Body of pancreas (tissue), 4 donors: ENCODE data around the gene GNB1L. TPM values are rescaled to one million over a fixed set of nuclear protein-coding genes. Genes with fewer than 3 reads are reported as not detected.
"Not testable (repeated sequence)": the region's sequence is repeated elsewhere in the genome, so short reads cannot be mapped to it uniquely, and the experiment has no call there.

Experiments used
- ATAC-seq: fragments of 150-250 bp; one replicate; pipeline ENCODE4 v1.9.1; 2016
- DNase-seq, 4 donors: peaks; one replicate each; pipeline ENCODE4 v3.0.0-alpha.2; 2019
- H3K27ac ChIP-seq, 4 donors: fragments of 200-600 bp; sonication (generic); 1 replicate in 3 of 4; 2 replicates in 1 of 4; pipeline versions ENCODE4 v1.5.1 to v1.6.1; 2016 to 2019; ENCODE audit warnings: mild to moderate bottlenecking in 1 of 4, mixed read lengths in 1 of 4, moderate library complexity in 1 of 4
- H3K27me3 ChIP-seq, 2 donors: fragments of 200-600 bp; sonication (generic); one replicate each; pipeline ENCODE4 v1.6.0; 2016; ENCODE audit warnings: mild to moderate bottlenecking in 1 of 2
- H3K36me3 ChIP-seq, 2 donors: fragments of 200-600 bp; sonication (generic); replicated peaks in 1 of 2; 2 replicates each; pipeline ENCODE4 v1.5.1; 2016; ENCODE audit warnings: low read depth in 2 of 2; ENCODE audit not compliant: insufficient read depth in 1 of 2
- H3K4me1 ChIP-seq: fragments of 200-600 bp; sonication (generic); one replicate; pipeline ENCODE4 v1.6.0; 2016
- H3K4me3 ChIP-seq, 2 donors: fragments of 200-600 bp; sonication (generic); 1 replicate in 1 of 2; 2 replicates in 1 of 2; pipeline ENCODE4 v1.5.1; 2016 to 2019
- H3K9me3 ChIP-seq, 3 donors: fragments of 200-600 bp; sonication (generic); 1 replicate in 2 of 3; 2 replicates in 1 of 3; pipeline ENCODE4 v1.5.1; 2016
- POLR2A ChIP-seq, 3 donors: fragments of 450-650 bp; IDR thresholded peaks; one replicate each; pipeline ENCODE4 v1.6.1; 2016; ENCODE audit warnings: antibody characterized with exemption in 3 of 3, mild to moderate bottlenecking in 2 of 3
- WGBS, 2 donors: methylation state at CpG; one replicate each; pipeline ENCODE4 v1.1.5; 2017; 5-methylcytosine and 5-hydroxymethylcytosine counted together
- intact Hi-C: fragments of 100-400 bp; cut with DNase I; formaldehyde crosslinking; loops from one replicate; pipeline ENCODE4 v1.15.1; 2023
- total RNA-seq, 2 donors: library from RNA; depleted of rRNA; stranded (reverse); fragments of >200 nt; gene quantifications; one replicate each; pipeline ENCODE4 v1.1.0, GENCODE V29; 2016
- TF ChIP-seq, protein P1 (sequence below), 7 experiments: fragments of 450-650 bp in 4 of 7; fragments of 200-600 bp in 3 of 7; sonication (generic) in 3 of 7; IDR thresholded peaks; one replicate each; pipeline ENCODE4 v1.5.1; 2016 to 2019; ENCODE audit warnings: antibody characterized with exemption in 7 of 7

GNB1L gene
- total RNA-seq, 2 donors from 2014 or later: 1.3 to 3.3 TPM

DNA sequence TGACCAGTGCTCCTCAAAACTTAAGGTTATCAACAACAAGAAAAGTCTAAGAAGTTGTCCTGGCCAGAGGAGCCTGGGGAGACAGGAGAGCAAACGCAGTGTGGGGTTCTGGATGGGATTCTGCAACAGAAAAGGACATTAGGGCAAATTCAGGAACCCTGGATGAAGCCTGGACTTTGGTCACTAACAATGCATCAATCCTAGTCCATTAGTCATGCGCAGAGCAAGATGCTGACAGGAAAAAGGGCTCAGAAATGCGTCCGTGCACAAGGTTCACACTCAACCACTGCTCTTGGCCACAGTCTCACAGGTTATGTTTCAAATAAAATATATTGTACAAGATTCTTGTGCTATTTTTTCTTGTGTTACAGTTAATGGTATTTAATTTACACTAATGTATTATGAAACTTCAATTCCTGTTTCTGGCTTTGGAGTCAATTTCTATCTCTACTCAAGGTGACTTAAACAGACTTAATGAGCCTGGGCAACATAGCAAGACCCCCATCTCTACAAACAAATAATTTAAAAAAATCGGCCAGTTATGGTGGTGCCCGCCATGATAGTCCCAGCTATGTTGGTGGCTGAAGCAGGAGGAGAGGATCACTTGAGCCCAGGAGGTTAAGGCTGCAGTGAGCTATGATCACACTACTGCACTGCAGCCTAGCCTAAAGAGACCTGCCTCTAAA is 13.6 kb downstream of the GNB1L start:
- intact Hi-C loops: loop anchor here (5.0 kb wide), 1 partner anchor 36 kb away; no protein-coding TSS in a partner anchor
- ATAC-seq: no peak
- no peak overlapping the region for H3K4me3 ChIP-seq
- no peaks in the 10 kb centered on the region for H3K36me3 ChIP-seq
- no peaks in the 10 kb centered on the region for H3K9me3 ChIP-seq
- WGBS, 2 donors: 86 to 87% methylated on average over 6 of the region's 6 CpGs
- peaks cover 9% of the 10 kb centered on the region for H3K4me1 ChIP-seq
- TF ChIP-seq POLR2A (IDR thresholded peaks at IDR 0.05): no peak
- TF ChIP-seq, protein P1, sequence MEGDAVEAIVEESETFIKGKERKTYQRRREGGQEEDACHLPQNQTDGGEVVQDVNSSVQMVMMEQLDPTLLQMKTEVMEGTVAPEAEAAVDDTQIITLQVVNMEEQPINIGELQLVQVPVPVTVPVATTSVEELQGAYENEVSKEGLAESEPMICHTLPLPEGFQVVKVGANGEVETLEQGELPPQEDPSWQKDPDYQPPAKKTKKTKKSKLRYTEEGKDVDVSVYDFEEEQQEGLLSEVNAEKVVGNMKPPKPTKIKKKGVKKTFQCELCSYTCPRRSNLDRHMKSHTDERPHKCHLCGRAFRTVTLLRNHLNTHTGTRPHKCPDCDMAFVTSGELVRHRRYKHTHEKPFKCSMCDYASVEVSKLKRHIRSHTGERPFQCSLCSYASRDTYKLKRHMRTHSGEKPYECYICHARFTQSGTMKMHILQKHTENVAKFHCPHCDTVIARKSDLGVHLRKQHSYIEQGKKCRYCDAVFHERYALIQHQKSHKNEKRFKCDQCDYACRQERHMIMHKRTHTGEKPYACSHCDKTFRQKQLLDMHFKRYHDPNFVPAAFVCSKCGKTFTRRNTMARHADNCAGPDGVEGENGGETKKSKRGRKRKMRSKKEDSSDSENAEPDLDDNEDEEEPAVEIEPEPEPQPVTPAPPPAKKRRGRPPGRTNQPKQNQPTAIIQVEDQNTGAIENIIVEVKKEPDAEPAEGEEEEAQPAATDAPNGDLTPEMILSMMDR (IDR thresholded peaks at IDR 0.05): no peak
- DNase-seq: no peak
- H3K27me3 ChIP-seq: no peaks in the 10 kb centered on the region
- no peak overlapping the region for H3K27ac ChIP-seq

DNA sequence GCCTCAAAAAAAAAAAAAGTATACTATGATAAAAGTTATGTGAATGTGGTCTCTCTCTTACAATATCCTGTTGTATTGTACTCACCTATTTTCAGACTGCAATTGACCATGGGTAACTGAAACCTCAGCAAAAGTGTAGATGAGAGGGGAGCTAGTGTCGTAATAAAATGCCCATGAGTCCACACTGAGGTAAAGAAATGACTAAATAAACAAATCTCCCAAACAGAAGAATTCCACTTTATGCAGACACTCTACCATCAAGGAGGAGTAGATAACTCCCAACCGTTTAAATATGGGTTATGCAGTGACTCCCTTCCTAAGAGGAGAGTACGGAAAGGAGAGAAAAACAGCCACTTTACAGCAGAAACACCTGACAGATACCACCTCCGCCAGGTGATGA is 14.6 kb downstream of the GNB1L start:
- intact Hi-C loops: loop anchor here (5.0 kb wide), 1 partner anchor 37 kb away; no protein-coding TSS in a partner anchor
- TF ChIP-seq POLR2A (IDR thresholded peaks at IDR 0.05): no peak
- TF ChIP-seq, protein P1 (IDR thresholded peaks at IDR 0.05): no peak
- DNase-seq (no peak), ATAC-seq (no peak)
- 79 to 83% methylated on average over 4 of the region's 4 CpGs for WGBS, 2 donors
- H3K36me3 ChIP-seq: no peaks in the 10 kb centered on the region
- peaks cover 9% of the 10 kb centered on the region for H3K4me1 ChIP-seq
- no peak overlapping the region for H3K4me3 ChIP-seq
- H3K27me3 ChIP-seq: no peaks in the 10 kb centered on the region
- no peaks in the 10 kb centered on the region for H3K9me3 ChIP-seq
- no peak overlapping the region for H3K27ac ChIP-seq

DNA sequence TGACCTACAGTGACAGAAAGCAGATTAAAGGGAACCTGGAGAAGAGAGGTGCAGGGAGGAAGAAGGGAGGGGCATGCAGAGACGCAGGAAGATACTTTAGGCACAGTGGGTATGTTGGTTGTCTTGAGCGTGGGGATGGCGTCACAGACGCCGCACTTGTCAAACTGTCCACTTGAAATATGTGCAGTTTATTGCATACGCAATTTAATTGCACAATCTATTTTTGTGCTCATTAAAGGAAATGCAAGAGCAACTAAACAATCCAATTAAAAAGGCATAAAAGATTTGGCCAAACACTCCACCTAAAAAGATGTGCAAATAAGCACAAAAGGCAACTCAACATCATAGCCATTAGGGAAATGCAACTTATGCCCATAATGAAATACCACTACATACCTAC is 16.8 kb downstream of the GNB1L start:
- Histone ChIP-seq H3K4me1 (no peaks in the 10 kb centered on the region), H3K9me3 (no peaks in the 10 kb centered on the region), H3K36me3 (no peaks in the 10 kb centered on the region), H3K27me3 (no peaks in the 10 kb centered on the region), H3K27ac (no peak overlapping the region), H3K4me3 (no peak overlapping the region)
- ATAC-seq: no peak
- WGBS, 2 donors: 78 to 98% methylated on average over 6 of the region's 6 CpGs
- DNase-seq: no peak
- intact Hi-C loops: no loop called here
- no peak for TF ChIP-seq POLR2A (IDR thresholded peaks at IDR 0.05)
- TF ChIP-seq, protein P1 (IDR thresholded peaks at IDR 0.05): no peak

DNA sequence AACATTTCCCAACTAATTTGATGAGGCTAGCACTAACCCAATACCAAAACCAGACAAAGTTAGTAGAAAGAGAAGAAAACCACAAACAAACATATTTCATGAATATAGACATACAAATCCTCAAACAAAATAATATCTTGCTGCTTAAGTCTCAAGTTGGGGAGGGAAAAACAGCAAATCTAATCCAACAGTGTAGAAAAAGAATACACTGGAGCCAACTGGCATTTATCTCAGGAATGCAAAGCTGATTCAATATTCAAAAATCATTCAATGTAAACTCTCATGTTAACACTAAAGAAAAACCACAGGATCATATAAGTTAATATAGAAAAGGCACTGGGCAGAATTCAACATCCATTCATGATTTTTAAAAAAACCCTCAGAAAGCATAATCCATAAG is 18.2 kb downstream of the GNB1L start:
- Histone ChIP-seq H3K36me3 (no peaks in the 10 kb centered on the region), H3K4me1 (no peaks in the 10 kb centered on the region), H3K9me3 (no peaks in the 10 kb centered on the region), H3K27me3 (no peaks in the 10 kb centered on the region), H3K27ac (no peak overlapping the region), H3K4me3 (no peak overlapping the region)
- TF ChIP-seq, protein P1 (IDR thresholded peaks at IDR 0.05): no peak
- no peak for TF ChIP-seq POLR2A (IDR thresholded peaks at IDR 0.05)
- intact Hi-C loops: no loop called here
- no peak for ATAC-seq
- no peak for DNase-seq

DNA sequence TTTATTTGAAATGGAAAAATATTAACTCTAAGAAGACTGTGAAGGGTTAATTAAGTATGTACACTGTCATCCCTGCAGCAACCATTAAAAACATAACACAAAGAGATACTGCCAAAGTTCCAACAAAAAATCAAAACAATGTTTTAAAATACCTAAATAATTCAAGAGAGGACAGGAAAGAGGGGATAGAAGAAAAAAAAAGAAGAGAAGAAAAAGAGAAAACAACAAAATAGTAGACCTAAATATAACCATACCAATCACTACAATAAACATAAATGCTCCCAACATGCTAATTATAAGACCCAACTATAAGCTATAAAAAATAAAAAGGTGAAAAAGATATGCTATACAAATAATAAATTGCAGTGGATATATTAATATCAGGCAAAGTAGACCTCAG is 20.1 kb downstream of the GNB1L start:
- H3K27ac ChIP-seq: no peak overlapping the region
- H3K27me3 ChIP-seq: no peaks in the 10 kb centered on the region
- no peak overlapping the region for H3K4me3 ChIP-seq
- H3K4me1 ChIP-seq: no peaks in the 10 kb centered on the region
- DNase-seq (no peak), ATAC-seq (no peak)
- H3K9me3 ChIP-seq: no peaks in the 10 kb centered on the region
- intact Hi-C loops: no loop called here
- no peaks in the 10 kb centered on the region for H3K36me3 ChIP-seq
- no peak for TF ChIP-seq POLR2A (IDR thresholded peaks at IDR 0.05)
- TF ChIP-seq, protein P1 (IDR thresholded peaks at IDR 0.05): no peak

DNA sequence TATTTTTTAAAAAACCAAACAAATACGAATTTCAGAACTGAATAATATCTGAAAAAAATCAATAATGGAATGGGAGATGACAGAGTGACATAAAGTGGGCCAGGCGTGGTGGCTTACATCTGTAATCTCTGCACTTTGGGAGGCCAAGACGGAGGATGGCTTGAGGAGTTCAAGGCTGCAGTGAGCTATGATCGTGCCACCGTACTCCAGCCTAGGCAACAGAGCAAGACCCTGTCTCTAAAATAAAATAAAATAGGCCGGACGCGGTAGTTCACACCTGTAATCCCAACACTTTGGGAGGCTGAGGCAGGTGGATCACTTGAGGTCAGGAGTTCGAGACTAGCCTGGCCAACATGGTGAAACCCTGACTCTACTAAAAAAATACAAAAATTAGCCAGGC is 21.3 kb downstream of the GNB1L start:
- ATAC-seq, H3K27me3 ChIP-seq, H3K4me3 ChIP-seq, H3K9me3 ChIP-seq, H3K27ac ChIP-seq, intact Hi-C loops, H3K36me3 ChIP-seq, H3K4me1 ChIP-seq: not testable (repeated sequence)
- WGBS, 2 donors: 87 to 91% methylated on average over 9 of the region's 9 CpGs
- DNase-seq: peak in 1 of 4 donors; percentile 1
